ENCODE data around the gene TCAIM.
"Not testable (repeated sequence)": the region's sequence is repeated elsewhere in the genome, so short reads cannot be mapped to it uniquely, and the experiment has no call there.

TCAIM gene

DNA sequence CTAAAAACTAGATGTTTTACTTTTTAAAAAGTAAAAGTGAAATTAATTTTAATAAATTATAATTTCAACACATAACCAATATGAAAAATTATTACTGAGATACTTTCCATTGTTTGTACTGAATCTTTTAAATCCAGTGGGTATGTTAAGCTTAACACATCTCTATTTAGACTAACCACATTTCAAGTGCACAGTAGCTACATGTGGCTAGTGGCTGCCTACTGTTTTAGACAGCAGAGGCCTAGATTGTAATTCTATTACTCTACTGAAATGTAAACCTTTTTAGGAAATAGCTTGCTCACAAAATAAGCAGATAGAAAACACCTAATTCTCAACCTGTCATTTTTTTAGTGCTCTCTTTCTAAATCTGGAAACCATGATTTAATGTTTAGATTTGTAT lies 4.9 kb downstream of the TCAIM start:
- no peak for DNase-seq (ENCODE audit: low read depth in 4 of 4, low spot score in 1 of 4)

GRCh38 chr3:44346590-44346989 lies 8.0 kb downstream of the TCAIM start:
- DNase-seq (ENCODE audit: low read depth in 4 of 4, low spot score in 1 of 4): not testable (repeated sequence)

DNA sequence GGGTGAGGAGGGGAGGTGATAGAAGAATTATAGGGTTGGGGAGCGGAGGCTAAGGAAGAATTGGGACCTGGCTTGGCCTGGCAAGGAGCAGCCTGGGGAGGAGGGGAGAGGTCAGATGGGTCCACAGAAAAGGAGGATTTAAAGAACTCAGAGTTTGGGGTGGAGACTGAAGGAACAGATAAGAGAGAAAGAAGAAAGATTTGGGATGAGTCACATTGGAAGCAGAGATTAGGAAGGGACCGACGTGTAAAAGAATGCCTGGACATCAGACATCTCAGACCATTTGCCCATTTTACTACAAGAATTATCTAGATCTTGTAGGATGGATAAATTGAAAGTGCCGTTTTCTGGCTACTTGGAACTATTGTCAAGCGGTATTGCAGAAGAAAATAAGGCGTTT lies 10.4 kb downstream of the TCAIM start:
- DNase-seq (ENCODE audit: low read depth in 4 of 4, low spot score in 1 of 4): no peak

DNA sequence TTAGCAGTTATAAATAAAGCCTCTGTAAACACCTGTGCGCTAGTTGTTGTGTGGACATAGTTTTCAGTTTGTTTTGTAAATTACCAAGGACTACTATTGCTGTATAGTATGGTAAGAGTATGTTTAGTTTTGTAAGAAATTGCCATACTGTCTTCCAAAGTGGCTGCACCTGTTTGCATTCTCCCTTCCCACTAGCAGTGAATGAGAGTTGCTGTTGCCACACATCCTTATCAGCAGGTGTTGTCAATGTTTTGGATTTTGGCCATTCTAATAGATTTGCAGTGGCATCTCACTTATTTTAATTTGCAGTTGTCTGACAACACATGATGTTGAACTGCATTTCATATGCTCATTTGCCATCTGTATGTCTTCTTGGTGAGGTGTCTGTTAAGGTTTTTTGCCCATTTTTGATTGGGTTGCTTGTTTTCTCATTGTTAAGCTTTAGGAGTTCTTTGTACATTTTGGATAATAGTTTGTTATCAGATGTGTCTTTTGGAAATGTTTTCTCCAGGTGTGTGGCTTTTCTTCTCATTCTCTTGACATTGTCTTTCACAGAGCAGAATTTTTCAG lies 14.9 kb downstream of the TCAIM start:
- DNase-seq (ENCODE audit: low read depth in 4 of 4, low spot score in 1 of 4): no peak

DNA sequence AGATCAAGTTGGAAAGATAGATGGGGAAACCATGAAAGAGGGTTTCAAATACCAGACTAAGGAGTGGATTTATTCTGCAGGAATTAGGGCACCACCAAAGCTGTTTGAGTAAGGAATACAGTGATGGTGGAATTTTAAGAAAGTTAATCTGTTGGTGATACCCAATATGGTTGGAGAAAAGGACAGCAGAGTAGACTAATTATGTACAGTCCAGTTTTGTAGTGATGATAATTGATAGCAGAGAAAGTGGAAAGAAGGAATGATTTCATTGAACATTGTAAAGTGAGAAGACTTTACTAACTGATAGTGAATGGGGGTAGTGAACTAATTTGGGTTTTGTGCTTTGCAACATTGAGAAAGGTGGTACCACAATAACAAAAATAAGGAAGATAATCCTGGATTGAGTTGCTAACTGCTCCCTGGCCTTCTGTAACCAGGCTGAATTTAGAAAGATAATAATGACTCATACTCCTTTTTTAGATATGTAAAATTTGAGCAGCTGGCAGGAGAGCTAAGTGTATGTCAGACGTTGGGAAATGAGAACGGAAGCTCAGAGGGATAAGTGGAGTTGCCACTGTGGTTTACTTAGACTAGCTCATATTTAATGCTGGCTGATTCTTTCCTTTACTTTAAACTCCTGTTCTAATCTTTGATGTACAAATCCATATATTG lies 16.9 kb downstream of the TCAIM start:
- DNase-seq (ENCODE audit: low read depth in 4 of 4, low spot score in 1 of 4): no peak

- DNase-seq (ENCODE audit: low read depth in 4 of 4, low spot score in 1 of 4): no peak
Measured at GRCh38 chr3:44359146-44359751, 20.7 kb downstream of the TCAIM start.

GRCh38 chr3:44363591-44363990 lies 25.0 kb downstream of the TCAIM start:
- DNase-seq (ENCODE audit: low read depth in 4 of 4, low spot score in 1 of 4): no peak

DNA sequence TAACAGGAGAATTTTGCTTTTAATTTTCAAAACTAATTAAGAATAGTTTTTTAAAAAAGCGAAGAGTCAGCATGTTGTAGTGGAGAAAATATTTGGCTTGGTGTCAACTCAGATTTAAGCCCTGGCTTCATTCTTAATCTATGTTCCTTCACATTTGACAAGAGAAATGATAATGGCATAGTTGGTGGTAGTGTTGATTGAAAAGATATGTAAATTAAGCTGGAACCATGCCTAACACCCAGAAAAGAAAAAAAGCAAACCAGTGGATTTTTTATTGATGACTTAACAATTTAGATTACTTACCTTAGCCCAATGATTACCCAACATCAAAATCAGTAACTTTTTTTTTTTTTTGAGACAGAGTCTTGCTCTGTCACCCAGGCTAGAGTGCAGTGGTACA lies 27.4 kb downstream of the TCAIM start:
- DNase-seq (ENCODE audit: low read depth in 4 of 4, low spot score in 1 of 4): no peak

GRCh38 chr3:44375450-44375849 lies 36.9 kb downstream of the TCAIM start:
- DNase-seq (ENCODE audit: low read depth in 4 of 4, low spot score in 1 of 4): no peak

GRCh38 chr3:44387404-44387803 lies 48.8 kb downstream of the TCAIM start:
- DNase-seq (ENCODE audit: low read depth in 4 of 4, low spot score in 1 of 4): no peak

- DNase-seq (ENCODE audit: low read depth in 4 of 4, low spot score in 1 of 4): no peak
Measured at GRCh38 chr3:44392489-44392888, 53.9 kb downstream of the TCAIM start.

DNA sequence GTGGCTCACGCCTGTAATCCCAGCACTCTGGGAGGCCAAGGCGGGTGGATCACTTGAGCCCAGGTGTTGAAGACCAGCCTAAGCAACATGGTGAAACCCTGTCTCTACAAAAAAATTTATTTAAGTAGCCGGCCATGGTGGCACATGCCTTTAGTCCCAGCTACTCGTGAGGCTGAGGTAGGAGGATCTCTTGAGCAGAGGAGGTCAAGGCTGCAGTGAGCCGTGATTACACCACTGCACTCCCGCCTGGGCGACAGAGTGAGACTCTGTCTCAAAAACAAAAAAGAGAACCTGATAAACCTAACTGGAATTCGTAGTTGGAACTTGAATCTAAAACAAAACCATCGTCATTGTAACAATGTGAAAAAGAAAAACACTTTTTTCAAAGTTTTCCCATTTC lies 57.1 kb downstream of the TCAIM start:
- DNase-seq (ENCODE audit: low read depth in 4 of 4, low spot score in 1 of 4): no peak

DNA sequence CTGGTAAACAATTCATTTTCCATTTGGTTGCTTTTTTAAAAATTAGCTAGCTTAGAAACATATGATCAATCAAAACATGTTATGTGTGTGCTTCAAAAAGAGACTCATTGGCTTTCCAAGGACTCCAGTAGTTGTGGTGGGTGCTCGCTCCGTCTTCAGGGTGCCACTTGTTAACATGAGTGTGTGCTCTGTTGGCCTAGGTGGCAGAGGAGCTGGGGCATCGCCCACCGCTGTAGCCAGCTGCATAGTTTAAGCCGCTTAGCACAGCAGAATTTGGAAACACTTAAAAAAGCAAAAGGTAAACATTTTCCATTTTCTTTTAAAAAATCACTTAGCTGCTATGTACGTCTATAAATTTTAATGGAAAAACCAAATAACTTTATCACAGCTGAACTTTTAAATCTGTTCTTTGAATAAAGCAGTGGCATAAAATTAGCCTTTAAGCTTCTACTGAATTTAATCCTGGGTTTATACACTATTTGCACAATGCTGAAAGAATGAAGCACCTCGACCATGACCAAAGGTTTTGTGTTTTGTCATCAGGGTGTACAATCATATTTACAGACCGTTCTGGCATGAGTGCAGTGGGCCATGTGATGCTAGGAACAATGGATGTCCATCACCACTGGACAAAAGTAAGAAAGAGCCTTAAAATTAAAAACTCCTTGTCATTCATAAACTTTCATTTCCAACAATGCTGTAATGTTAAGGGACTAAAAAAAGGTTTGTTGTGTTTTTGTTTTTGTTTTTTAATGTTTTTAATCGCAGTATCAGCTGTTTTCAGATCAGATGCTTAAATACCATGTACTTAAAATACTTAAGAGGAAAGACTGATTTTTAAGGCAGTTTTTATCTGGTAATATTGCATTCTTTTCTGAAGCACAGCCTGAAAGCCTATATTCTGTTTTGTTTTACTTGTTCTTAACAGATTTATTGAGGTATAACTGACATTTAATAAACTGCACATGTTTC lies 57.9 kb downstream of the TCAIM start:
- no peak for DNase-seq (ENCODE audit: low read depth in 4 of 4, low spot score in 1 of 4)

GRCh38 chr3:44398271-44398670 lies 59.7 kb downstream of the TCAIM start:
- DNase-seq (ENCODE audit: low read depth in 4 of 4, low spot score in 1 of 4): not testable (repeated sequence)

GRCh38 chr3:44398853-44399252 lies 60.3 kb downstream of the TCAIM start:
- DNase-seq (ENCODE audit: low read depth in 4 of 4, low spot score in 1 of 4): no peak

DNA sequence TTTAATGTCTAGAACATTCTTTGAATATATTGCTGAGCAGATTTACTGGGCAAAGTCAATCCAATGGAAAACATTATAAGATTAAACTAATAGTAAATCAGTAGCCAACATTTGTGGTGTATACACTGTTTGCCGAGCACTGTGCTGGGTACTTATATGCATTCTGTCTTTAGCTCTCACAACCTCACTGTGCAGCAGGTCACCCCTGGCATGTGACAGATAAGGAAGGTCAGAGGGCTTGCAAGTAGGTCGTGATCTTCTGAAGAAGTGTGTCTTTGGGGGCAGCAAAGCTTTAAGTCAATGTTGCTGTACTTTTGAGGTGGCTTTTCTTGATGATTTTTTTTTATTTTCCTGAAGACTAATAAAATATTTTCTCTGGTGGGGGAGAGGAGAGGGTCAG lies 62.2 kb downstream of the TCAIM start:
- no peak for DNase-seq (ENCODE audit: low read depth in 4 of 4, low spot score in 1 of 4)

GRCh38 chr3:44402548-44402947 lies 64.0 kb downstream of the TCAIM start:
- no peak for DNase-seq (ENCODE audit: low read depth in 4 of 4, low spot score in 1 of 4)

- DNase-seq (ENCODE audit: low read depth in 4 of 4, low spot score in 1 of 4): no peak
Measured at GRCh38 chr3:44409640-44410410, 71.3 kb downstream of the TCAIM start.

- DNase-seq (ENCODE audit: low read depth in 4 of 4, low spot score in 1 of 4): no peak
Measured at GRCh38 chr3:44411031-44411645, 72.6 kb downstream of the TCAIM start.

GRCh38 chr3:44412365-44412764 lies 73.8 kb downstream of the TCAIM start:
- no peak for DNase-seq (ENCODE audit: low read depth in 4 of 4, low spot score in 1 of 4)
